Activated T-helper 1 cell treated with anti-CD3 and anti-CD28 coated beads, Interleukin-12 subunit alpha, Interleukin-12 subunit beta, Interleukin-2, Interleukin-4 antibody, amounts not matched to agents 30 ng/mL and 10 ng/mL and 1 ng/mL, durations not matched to agents 14 hours and 24 hours and 36 hours (primary cell): ENCODE data around the gene EPHA2. TPM values are rescaled to one million over a fixed set of nuclear protein-coding genes. Genes with fewer than 3 reads are reported as not detected.

Experiments
- DNase-seq: peaks from one replicate; pipeline ENCODE4 v3.0.0; 2021; ENCODE audit warnings: low spot score
- H3K27ac Mint-ChIP-seq: one replicate; pipeline ENCODE4 v1.8.0; 2021; ENCODE audit warnings: mild to moderate bottlenecking, mixed read lengths
- H3K27me3 Mint-ChIP-seq: one replicate; pipeline ENCODE4 v1.8.0; 2022; ENCODE audit warnings: mild to moderate bottlenecking, moderate library complexity, mixed read lengths; ENCODE audit not compliant: insufficient read depth
- H3K36me3 Mint-ChIP-seq: one replicate; pipeline ENCODE4 v1.8.0; 2021; ENCODE audit warnings: low read depth, mixed read lengths
- H3K4me1 Mint-ChIP-seq: one replicate; pipeline ENCODE4 v1.8.0; 2021; ENCODE audit warnings: low read depth, mixed read lengths
- H3K4me3 Mint-ChIP-seq: one replicate; pipeline ENCODE4 v1.8.0; 2021; ENCODE audit warnings: mild to moderate bottlenecking, moderate library complexity, mixed read lengths
- H3K9me3 Mint-ChIP-seq: one replicate; pipeline ENCODE4 v1.8.0; 2021; ENCODE audit warnings: mixed read lengths
- intact Hi-C: fragments of 100-400 bp; cut with micrococcal nuclease; formaldehyde crosslinking; loops from one replicate; pipeline ENCODE4 v1.15.1; 2024
- total RNA-seq: library from RNA; stranded (reverse); gene quantifications from 2 replicates; pipeline ENCODE4 v1.2.3, GENCODE V29; 2022

EPHA2 gene
- total RNA-seq, 1 donor from 2014 or later: not detected

GRCh38 chr1:16128338-16128741 is 27.5 kb downstream of the EPHA2 start:
- intact Hi-C loops: no loop called here
- no peaks in the 10 kb centered on the region for H3K4me1 Mint-ChIP-seq
- H3K27me3 Mint-ChIP-seq: peaks cover 5% of the 10 kb centered on the region
- DNase-seq: no peak
- no peak overlapping the region for H3K4me3 Mint-ChIP-seq
- no peak overlapping the region for H3K27ac Mint-ChIP-seq
- H3K9me3 Mint-ChIP-seq: no peaks in the 10 kb centered on the region
- no peaks in the 10 kb centered on the region for H3K36me3 Mint-ChIP-seq

GRCh38 chr1:16127676-16128337 is 28.1 kb downstream of the EPHA2 start:
- Mint-ChIP-seq H3K4me1 (peaks cover 4% of the 10 kb centered on the region), H3K9me3 (no peaks in the 10 kb centered on the region), H3K27ac (no peak overlapping the region), H3K36me3 (no peaks in the 10 kb centered on the region), H3K27me3 (peaks cover 5% of the 10 kb centered on the region), H3K4me3 (no peak overlapping the region)
- DNase-seq: no peak
- intact Hi-C loops: no loop called here

- no peak overlapping the region for H3K4me3 Mint-ChIP-seq
- DNase-seq: no peak
- H3K27me3 Mint-ChIP-seq: peaks cover 5% of the 10 kb centered on the region
- H3K4me1 Mint-ChIP-seq: peaks cover 6% of the 10 kb centered on the region
- H3K36me3 Mint-ChIP-seq: no peaks in the 10 kb centered on the region
- no peaks in the 10 kb centered on the region for H3K9me3 Mint-ChIP-seq
- intact Hi-C loops: no loop called here
- H3K27ac Mint-ChIP-seq: no peak overlapping the region
Observed at GRCh38 chr1:16126743-16127515, 28.9 kb downstream of the EPHA2 start.

- H3K9me3 Mint-ChIP-seq: no peaks in the 10 kb centered on the region
- H3K27ac Mint-ChIP-seq: peak overlapping the region; percentile 44
- H3K4me1 Mint-ChIP-seq: peaks cover 6% of the 10 kb centered on the region
- H3K27me3 Mint-ChIP-seq: peaks cover 5% of the 10 kb centered on the region
- no peak for DNase-seq
- no peak overlapping the region for H3K4me3 Mint-ChIP-seq
- H3K36me3 Mint-ChIP-seq: no peaks in the 10 kb centered on the region
- intact Hi-C loops: no loop called here
Observed at GRCh38 chr1:16126160-16126559, 29.7 kb downstream of the EPHA2 start.

- H3K9me3 Mint-ChIP-seq: no peaks in the 10 kb centered on the region
- H3K4me3 Mint-ChIP-seq: no peak overlapping the region
- H3K27ac Mint-ChIP-seq: no peak overlapping the region
- H3K36me3 Mint-ChIP-seq: no peaks in the 10 kb centered on the region
- H3K4me1 Mint-ChIP-seq: peaks cover 6% of the 10 kb centered on the region
- no peak for DNase-seq
- peaks cover 5% of the 10 kb centered on the region for H3K27me3 Mint-ChIP-seq
- intact Hi-C loops: no loop called here
Observed at GRCh38 chr1:16125483-16125882, 30.4 kb downstream of the EPHA2 start.

- no peaks in the 10 kb centered on the region for H3K9me3 Mint-ChIP-seq
- H3K36me3 Mint-ChIP-seq: no peaks in the 10 kb centered on the region
- DNase-seq: no peak
- H3K4me3 Mint-ChIP-seq: no peak overlapping the region
- peaks cover 6% of the 10 kb centered on the region for H3K4me1 Mint-ChIP-seq
- no peak overlapping the region for H3K27ac Mint-ChIP-seq
- H3K27me3 Mint-ChIP-seq: peaks cover 5% of the 10 kb centered on the region
- intact Hi-C loops: no loop called here
Observed at GRCh38 chr1:16125088-16125470, 30.8 kb downstream of the EPHA2 start.

- Mint-ChIP-seq H3K27ac (no peak overlapping the region), H3K4me3 (no peak overlapping the region), H3K9me3 (no peaks in the 10 kb centered on the region), H3K4me1 (peaks cover 6% of the 10 kb centered on the region), H3K36me3 (no peaks in the 10 kb centered on the region), H3K27me3 (peaks cover 2% of the 10 kb centered on the region)
- DNase-seq: no peak
- intact Hi-C loops: no loop called here
Observed at GRCh38 chr1:16124377-16125087, 31.3 kb downstream of the EPHA2 start.

GRCh38 chr1:16122916-16123315 is 33.0 kb downstream of the EPHA2 start:
- Mint-ChIP-seq H3K9me3 (no peaks in the 10 kb centered on the region), H3K27me3 (peaks cover 2% of the 10 kb centered on the region), H3K4me3 (no peak overlapping the region), H3K36me3 (no peaks in the 10 kb centered on the region), H3K27ac (no peak overlapping the region), H3K4me1 (peaks cover 6% of the 10 kb centered on the region)
- intact Hi-C loops: no loop called here
- no peak for DNase-seq

GRCh38 chr1:16122350-16122881 is 33.5 kb downstream of the EPHA2 start:
- DNase-seq: no peak
- intact Hi-C loops: no loop called here
- no peak overlapping the region for H3K27ac Mint-ChIP-seq
- no peaks in the 10 kb centered on the region for H3K36me3 Mint-ChIP-seq
- no peak overlapping the region for H3K4me3 Mint-ChIP-seq
- peaks cover 2% of the 10 kb centered on the region for H3K27me3 Mint-ChIP-seq
- no peaks in the 10 kb centered on the region for H3K9me3 Mint-ChIP-seq
- peaks cover 6% of the 10 kb centered on the region for H3K4me1 Mint-ChIP-seq

- H3K9me3 Mint-ChIP-seq: no peaks in the 10 kb centered on the region
- peaks cover 2% of the 10 kb centered on the region for H3K27me3 Mint-ChIP-seq
- H3K36me3 Mint-ChIP-seq: no peaks in the 10 kb centered on the region
- no peak for DNase-seq
- peaks cover 6% of the 10 kb centered on the region for H3K4me1 Mint-ChIP-seq
- no peak overlapping the region for H3K4me3 Mint-ChIP-seq
- no peak overlapping the region for H3K27ac Mint-ChIP-seq
- intact Hi-C loops: no loop called here
Observed at GRCh38 chr1:16120940-16121410, 34.9 kb downstream of the EPHA2 start.

GRCh38 chr1:16120407-16120806 is 35.5 kb downstream of the EPHA2 start:
- no peak overlapping the region for H3K4me3 Mint-ChIP-seq
- H3K36me3 Mint-ChIP-seq: no peaks in the 10 kb centered on the region
- intact Hi-C loops: no loop called here
- no peak for DNase-seq
- H3K27ac Mint-ChIP-seq: no peak overlapping the region
- H3K9me3 Mint-ChIP-seq: no peaks in the 10 kb centered on the region
- peaks cover 6% of the 10 kb centered on the region for H3K4me1 Mint-ChIP-seq
- H3K27me3 Mint-ChIP-seq: peaks cover 2% of the 10 kb centered on the region

- intact Hi-C loops: no loop called here
- no peak for DNase-seq
- Mint-ChIP-seq H3K4me3 (no peak overlapping the region), H3K9me3 (no peaks in the 10 kb centered on the region), H3K36me3 (no peaks in the 10 kb centered on the region), H3K27me3 (no peaks in the 10 kb centered on the region), H3K4me1 (peaks cover 6% of the 10 kb centered on the region), H3K27ac (no peak overlapping the region)
Observed at GRCh38 chr1:16119926-16120325, 35.9 kb downstream of the EPHA2 start.

GRCh38 chr1:16119504-16119903 is 36.4 kb downstream of the EPHA2 start:
- Mint-ChIP-seq H3K4me3 (no peak overlapping the region), H3K27ac (no peak overlapping the region), H3K9me3 (no peaks in the 10 kb centered on the region), H3K36me3 (no peaks in the 10 kb centered on the region), H3K4me1 (peaks cover 6% of the 10 kb centered on the region), H3K27me3 (no peaks in the 10 kb centered on the region)
- no peak for DNase-seq
- intact Hi-C loops: no loop called here
